Natural killer cell (primary cell): ENCODE results near the gene KNDC1. TPM values are rescaled to one million over a fixed set of nuclear protein-coding genes. Genes with fewer than 3 reads are reported as not detected.

Experiments used
- ATAC-seq, 3 donors: fragments of 150-1000 bp in 2 of 3; fragments of 200-7000 bp in 1 of 3; cut with Tn5 transposase; 1 replicate in 1 of 3; 2 replicates in 2 of 3; pipeline ENCODE4 v1.10.0; 2021; ENCODE audit warnings: mild to moderate bottlenecking in 2 of 3, moderate library complexity in 2 of 3
- DNase-seq, 2 donors: peaks; one replicate each; pipeline versions ENCODE4 v3.0.0 to v3.0.0-alpha.2; 2013 to 2021; ENCODE audit warnings: mixed read lengths in 1 of 2
- H3K27ac ChIP-seq: one replicate; pipeline ENCODE4 v1.5.1; 2013; ENCODE audit warnings: mild to moderate bottlenecking, low read length
- H3K27me3 ChIP-seq: one replicate; pipeline ENCODE4 v1.6.1; 2013; ENCODE audit warnings: low read length; ENCODE audit not compliant: control insufficient read depth, insufficient read depth
- H3K36me3 ChIP-seq: one replicate; pipeline ENCODE4 v1.6.1; 2013; ENCODE audit warnings: low read length; ENCODE audit not compliant: control insufficient read depth, insufficient read depth
- H3K4me1 ChIP-seq: one replicate; pipeline ENCODE4 v1.6.1; 2013; ENCODE audit warnings: low read length; ENCODE audit not compliant: control insufficient read depth, insufficient read depth
- H3K4me3 ChIP-seq: one replicate; pipeline ENCODE4 v1.5.1; 2013; ENCODE audit warnings: low read length
- H3K9me3 ChIP-seq: one replicate; pipeline ENCODE4 v1.6.1; 2013; ENCODE audit warnings: low read length; ENCODE audit not compliant: control insufficient read depth, insufficient read depth
- H3K27ac Mint-ChIP-seq, 2 donors: one replicate each; pipeline ENCODE4 v1.8.0; 2022; ENCODE audit warnings: mild to moderate bottlenecking in 2 of 2, mixed read lengths in 2 of 2, moderate library complexity in 1 of 2
- H3K27me3 Mint-ChIP-seq, 2 donors: one replicate each; pipeline ENCODE4 v1.8.0; 2022; ENCODE audit warnings: low read depth in 2 of 2, mixed read lengths in 2 of 2
- H3K36me3 Mint-ChIP-seq: one replicate; pipeline ENCODE4 v1.8.0; 2022; ENCODE audit warnings: mixed read lengths
- H3K4me1 Mint-ChIP-seq, 2 donors: one replicate each; pipeline ENCODE4 v1.8.0; 2022; ENCODE audit warnings: mixed read lengths in 2 of 2
- H3K4me3 Mint-ChIP-seq: one replicate; pipeline ENCODE4 v1.8.0; 2022; ENCODE audit warnings: mild to moderate bottlenecking, moderate library complexity, mixed read lengths
- H3K9me3 Mint-ChIP-seq, 2 donors: one replicate each; pipeline ENCODE4 v1.8.0; 2022; ENCODE audit warnings: mixed read lengths in 2 of 2
- CTCF ChIP-seq: fragments of 200-600 bp; IDR thresholded peaks from one replicate; pipeline ENCODE4 v1.8.0; 2022; ENCODE audit warnings: antibody characterized with exemption
- WGBS: methylation state at CpG from one replicate; pipeline ENCODE4 v1.1.7; 2013; ENCODE audit warnings: missing lambda C conversion rate; ENCODE audit not compliant: insufficient coverage; 5-methylcytosine and 5-hydroxymethylcytosine counted together
- intact Hi-C: fragments of 100-400 bp; cut with micrococcal nuclease; formaldehyde crosslinking; loops from one replicate; pipeline ENCODE4 v1.14.2; 2022
- total RNA-seq, 4 donors: library from RNA; stranded (reverse); fragments of 120-200 nt in 1 of 4; gene quantifications; one replicate each; pipeline versions ENCODE4 v1.2.3 to v1.2.4, GENCODE V29; 2013 to 2022

Gene KNDC1
- total RNA-seq, 3 donors from 2014 or later (not counting 1 experiment from before 2014, with no cell fraction given) = 2.1 to 5.9 TPM; not detected in 1

GRCh38 chr10:133258818-133259601 lies 99.0 kb downstream of the KNDC1 start:
- no peaks in the 10 kb centered on the region for H3K9me3 Mint-ChIP-seq
- H3K9me3 ChIP-seq = no peaks in the 10 kb centered on the region
- no peak overlapping the region for H3K4me3 ChIP-seq
- H3K4me3 Mint-ChIP-seq = peak overlapping the region; percentile 69
- peaks cover 23 to 57% of the 10 kb centered on the region in 2 donors for H3K4me1 Mint-ChIP-seq
- ATAC-seq (peak in 2 of 3 donors; percentile 14 to 49), DNase-seq (peak; percentile 65 to 86)
- 7% methylated on average over 24 of the region's 24 CpGs for WGBS
- peaks cover 69% of the 10 kb centered on the region for H3K4me1 ChIP-seq
- H3K36me3 Mint-ChIP-seq = no peaks in the 10 kb centered on the region
- no peaks in the 10 kb centered on the region for H3K27me3 ChIP-seq
- H3K27me3 Mint-ChIP-seq = peaks cover 0 to 2% of the 10 kb centered on the region in 2 donors
- H3K36me3 ChIP-seq = peaks cover 15% of the 10 kb centered on the region
- no peak for TF ChIP-seq CTCF
- intact Hi-C loops = loop anchor here (2.0 kb wide), 1 partner anchor 20 kb away; no protein-coding TSS in a partner anchor
- H3K27ac Mint-ChIP-seq = peak overlapping the region; percentile 83 to 89
- H3K27ac ChIP-seq = peak overlapping the region; percentile 80

GRCh38 chr10:133259602-133259989 lies 99.6 kb downstream of the KNDC1 start:
- peaks cover 74% of the 10 kb centered on the region for H3K4me1 ChIP-seq
- H3K27me3 ChIP-seq = no peaks in the 10 kb centered on the region
- Mint-ChIP-seq H3K27ac (peak overlapping the region; percentile 83 to 89), H3K36me3 (no peaks in the 10 kb centered on the region), H3K27me3 (peaks cover 0 to 2% of the 10 kb centered on the region in 2 donors), H3K4me1 (peaks cover 23 to 63% of the 10 kb centered on the region in 2 donors), H3K4me3 (peak overlapping the region; percentile 74), H3K9me3 (no peaks in the 10 kb centered on the region)
- H3K4me3 ChIP-seq = no peak overlapping the region
- intact Hi-C loops = loop anchor here (2.0 kb wide), 1 partner anchor 19 kb away; no protein-coding TSS in a partner anchor
- ATAC-seq (no peak), DNase-seq (no peak)
- peak overlapping the region; percentile 80 for H3K27ac ChIP-seq
- WGBS = 42% methylated on average over 12 of the region's 12 CpGs
- no peaks in the 10 kb centered on the region for H3K9me3 ChIP-seq
- TF ChIP-seq CTCF = no peak
- H3K36me3 ChIP-seq = peaks cover 15% of the 10 kb centered on the region

GRCh38 chr10:133260895-133261725 lies 101.1 kb downstream of the KNDC1 start:
- WGBS = 25% methylated on average over 46 of the region's 50 CpGs
- Mint-ChIP-seq H3K9me3 (no peaks in the 10 kb centered on the region), H3K4me3 (peak overlapping the region; percentile 77), H3K27me3 (peaks cover 0 to 2% of the 10 kb centered on the region in 2 donors), H3K36me3 (no peaks in the 10 kb centered on the region), H3K4me1 (peaks cover 23 to 77% of the 10 kb centered on the region in 2 donors), H3K27ac (peak overlapping the region; percentile 65 to 83)
- H3K4me1 ChIP-seq = peaks cover 84% of the 10 kb centered on the region
- no peaks in the 10 kb centered on the region for H3K9me3 ChIP-seq
- no peaks in the 10 kb centered on the region for H3K27me3 ChIP-seq
- DNase-seq = peak; percentile 56 to 82
- peak overlapping the region; percentile 39 for H3K4me3 ChIP-seq
- intact Hi-C loops = no loop called here
- peak overlapping the region; percentile 85 for H3K27ac ChIP-seq
- ATAC-seq = peak; percentile 52 to 72 (median 65)
- peaks cover 18% of the 10 kb centered on the region for H3K36me3 ChIP-seq
- no peak for TF ChIP-seq CTCF
